HepG2 (cell line): Measurements from ENCODE around the gene SLC22A23. TPM values are rescaled to one million over a fixed set of nuclear protein-coding genes. Genes with fewer than 3 reads are reported as not detected.

Experiments
- EP300 ChIP-seq, 3 experiments: sonication (generic) in 1 of 3; formaldehyde crosslinking in 1 of 3; IDR thresholded peaks; 2 replicates each; pipeline versions ENCODE4 v1.5.1 to v1.6.1; 2011 to 2020; ENCODE audit warnings: low read depth in 2 of 3, low read length in 2 of 3, borderline replicate concordance in 1 of 3, improper control_type of control experiment in 1 of 3, mild to moderate bottlenecking in 1 of 3, missing genetic modification reagents in 1 of 3, moderate library complexity in 1 of 3
- FOXC1 ChIP-seq: sonication (generic); formaldehyde crosslinking; IDR thresholded peaks from 2 replicates; pipeline ENCODE4 v1.8.0; 2022; ENCODE audit warnings: mild to moderate bottlenecking, missing genetic modification reagents, borderline replicate concordance
- MYNN ChIP-seq: sonication (generic); formaldehyde crosslinking; IDR thresholded peaks from 2 replicates; pipeline ENCODE4 v1.4.0; 2020; ENCODE audit warnings: mild to moderate bottlenecking, low read depth, missing genetic modification reagents
- NFE2L2 ChIP-seq: fragments of 150-350 bp; IDR thresholded peaks from 2 replicates; pipeline ENCODE4 v1.6.1; 2014; ENCODE audit warnings: low read length
- RFXAP ChIP-seq: sonication (generic); formaldehyde crosslinking; IDR thresholded peaks from 2 replicates; pipeline ENCODE4 v1.4.0; 2020; ENCODE audit warnings: missing genetic modification reagents, borderline replicate concordance
- TAF1 ChIP-seq: sonication (generic); formaldehyde crosslinking; IDR thresholded peaks from 2 replicates; pipeline ENCODE4 v1.4.0; 2020; ENCODE audit warnings: missing genetic modification reagents
- ZFP36L1 ChIP-seq: sonication (generic); formaldehyde crosslinking; IDR thresholded peaks from 2 replicates; pipeline ENCODE4 v1.8.0; 2022; ENCODE audit warnings: mild to moderate bottlenecking, missing genetic modification reagents, moderate library complexity
- ZNF292 ChIP-seq: sonication (generic); formaldehyde crosslinking; IDR thresholded peaks from 2 replicates; pipeline ENCODE4 v1.8.1; 2022; ENCODE audit warnings: mild to moderate bottlenecking, low read depth, missing genetic modification reagents, borderline replicate concordance
- ZNF556 ChIP-seq: sonication (generic); formaldehyde crosslinking; IDR thresholded peaks from 2 replicates; pipeline ENCODE4 v1.4.0; 2020; ENCODE audit warnings: mild to moderate bottlenecking, missing genetic modification reagents, borderline replicate concordance
- ZNF737 ChIP-seq: sonication (generic); formaldehyde crosslinking; IDR thresholded peaks from 2 replicates; pipeline ENCODE4 v1.5.0; 2020; ENCODE audit warnings: missing genetic modification reagents, mild to moderate bottlenecking, borderline replicate concordance
- polyA plus RNA-seq, 8 experiments: library from polyadenylated mRNA; depleted of rRNA in 3 of 8; stranded (reverse) in 7 of 8; unstranded in 1 of 8; fragments of >200 nt; fragmentation: Illumina TruSeq in 4 of 8; extraction: Trizol in 4 of 8; gene quantifications; 2 replicates each; pipeline versions ENCODE4 v1.2.1 to v1.2.3, GENCODE V29; 2011 to 2016; ENCODE audit warnings: low read depth in 4 of 8, missing spikeins in 1 of 8, mixed read lengths in 1 of 8; ENCODE audit not compliant: insufficient read depth in 1 of 8
- total RNA-seq, 5 experiments: library from RNA; depleted of rRNA; stranded (reverse); fragments of >200 nt; fragmentation: Illumina TruSeq; extraction: Trizol; gene quantifications; 2 replicates each; pipeline ENCODE4 v1.2.3, GENCODE V29; 2016; ENCODE audit warnings: low read depth in 1 of 5
- TF ChIP-seq, protein P1 (sequence below): sonication (generic); formaldehyde crosslinking; IDR thresholded peaks from 2 replicates; pipeline ENCODE4 v1.4.0; 2020; ENCODE audit warnings: missing genetic modification reagents
- TF ChIP-seq, protein P2 (sequence below): sonication (generic); formaldehyde crosslinking; IDR thresholded peaks from 2 replicates; pipeline ENCODE4 v1.9.0; 2022; ENCODE audit warnings: low read depth, missing genetic modification reagents
- TF ChIP-seq, protein P3 (sequence below): sonication (generic); formaldehyde crosslinking; IDR thresholded peaks from 2 replicates; pipeline ENCODE4 v1.8.1; 2023; ENCODE audit warnings: mild to moderate bottlenecking, moderate library complexity, missing genetic modification reagents
- TF ChIP-seq, protein P4 (sequence below): sonication (generic); formaldehyde crosslinking; IDR thresholded peaks from 2 replicates; pipeline ENCODE4 v1.4.0; 2020; ENCODE audit warnings: missing genetic modification reagents
- TF ChIP-seq, protein P5 (sequence below): sonication (generic); formaldehyde crosslinking; IDR thresholded peaks from 2 replicates; pipeline ENCODE4 v1.8.0; 2022; ENCODE audit warnings: mild to moderate bottlenecking, missing genetic modification reagents, moderate library complexity
- TF ChIP-seq, protein P6 (sequence below): sonication (generic); formaldehyde crosslinking; IDR thresholded peaks from 2 replicates; pipeline ENCODE4 v1.8.0; 2022; ENCODE audit warnings: missing genetic modification reagents, low read depth, mild to moderate bottlenecking, borderline replicate concordance
- TF ChIP-seq, protein P7 (sequence below): sonication (generic); formaldehyde crosslinking; IDR thresholded peaks from 2 replicates; pipeline ENCODE4 v1.4.0; 2020; ENCODE audit warnings: missing genetic modification reagents

The SLC22A23 gene
- total and polyA plus RNA-seq, 2 of the 13 experiments (the other 11 are each of a cell fraction or from before 2014, with no cell fraction given): 11.8 to 17.5 TPM

DNA sequence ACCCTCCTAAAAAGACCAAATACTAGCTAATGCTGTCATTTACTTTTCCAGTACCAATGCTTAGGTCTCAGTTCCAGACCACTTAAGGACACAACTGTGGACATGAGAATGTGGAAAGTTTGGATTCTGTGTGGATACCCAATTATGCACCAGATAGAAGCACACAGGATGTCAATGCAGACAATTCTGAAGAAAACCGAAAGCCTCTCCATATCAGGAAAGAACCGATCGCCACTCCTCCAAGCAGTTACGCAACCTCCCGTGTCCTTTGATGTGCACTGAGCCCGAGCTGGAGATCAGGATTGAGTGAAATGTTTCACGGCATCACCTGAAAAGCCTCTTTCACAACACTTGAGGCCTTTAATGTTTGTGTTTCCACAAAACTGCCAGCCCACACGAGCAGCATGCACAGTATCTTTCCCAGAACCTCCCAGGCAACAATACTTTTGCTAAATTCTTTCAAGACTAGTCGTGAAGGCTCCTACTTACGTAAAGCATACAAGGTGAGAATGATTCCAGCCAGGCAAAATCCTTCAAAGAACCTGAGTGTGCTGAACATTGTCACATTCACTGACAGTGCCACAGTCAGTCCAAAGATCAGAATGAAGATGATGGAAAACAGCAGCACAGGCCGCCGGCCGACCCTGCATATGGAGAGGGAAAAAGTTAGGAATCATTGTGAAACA is 47.0 kb downstream of the SLC22A23 start (continued):
- peak; percentile 82 to 99; a peak in 3 of 4 replicates for TF ChIP-seq EP300 (IDR thresholded peaks at IDR 0.05; ENCODE audit: low read depth in 2 of 2, low read length in 2 of 2)
- peak; percentile 97 for TF ChIP-seq EP300 (CRISPR knock-in tag; IDR thresholded peaks at IDR 0.05; ENCODE audit: borderline replicate concordance)
- peak; percentile 90 for TF ChIP-seq RFXAP
- TF ChIP-seq, protein P1, sequence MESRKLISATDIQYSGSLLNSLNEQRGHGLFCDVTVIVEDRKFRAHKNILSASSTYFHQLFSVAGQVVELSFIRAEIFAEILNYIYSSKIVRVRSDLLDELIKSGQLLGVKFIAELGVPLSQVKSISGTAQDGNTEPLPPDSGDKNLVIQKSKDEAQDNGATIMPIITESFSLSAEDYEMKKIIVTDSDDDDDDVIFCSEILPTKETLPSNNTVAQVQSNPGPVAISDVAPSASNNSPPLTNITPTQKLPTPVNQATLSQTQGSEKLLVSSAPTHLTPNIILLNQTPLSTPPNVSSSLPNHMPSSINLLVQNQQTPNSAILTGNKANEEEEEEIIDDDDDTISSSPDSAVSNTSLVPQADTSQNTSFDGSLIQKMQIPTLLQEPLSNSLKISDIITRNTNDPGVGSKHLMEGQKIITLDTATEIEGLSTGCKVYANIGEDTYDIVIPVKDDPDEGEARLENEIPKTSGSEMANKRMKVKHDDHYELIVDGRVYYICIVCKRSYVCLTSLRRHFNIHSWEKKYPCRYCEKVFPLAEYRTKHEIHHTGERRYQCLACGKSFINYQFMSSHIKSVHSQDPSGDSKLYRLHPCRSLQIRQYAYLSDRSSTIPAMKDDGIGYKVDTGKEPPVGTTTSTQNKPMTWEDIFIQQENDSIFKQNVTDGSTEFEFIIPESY (CRISPR knock-in tag): peak; percentile 81
- TF ChIP-seq ZFP36L1 (CRISPR knock-in tag): peak; percentile 95
- TF ChIP-seq, protein P2, sequence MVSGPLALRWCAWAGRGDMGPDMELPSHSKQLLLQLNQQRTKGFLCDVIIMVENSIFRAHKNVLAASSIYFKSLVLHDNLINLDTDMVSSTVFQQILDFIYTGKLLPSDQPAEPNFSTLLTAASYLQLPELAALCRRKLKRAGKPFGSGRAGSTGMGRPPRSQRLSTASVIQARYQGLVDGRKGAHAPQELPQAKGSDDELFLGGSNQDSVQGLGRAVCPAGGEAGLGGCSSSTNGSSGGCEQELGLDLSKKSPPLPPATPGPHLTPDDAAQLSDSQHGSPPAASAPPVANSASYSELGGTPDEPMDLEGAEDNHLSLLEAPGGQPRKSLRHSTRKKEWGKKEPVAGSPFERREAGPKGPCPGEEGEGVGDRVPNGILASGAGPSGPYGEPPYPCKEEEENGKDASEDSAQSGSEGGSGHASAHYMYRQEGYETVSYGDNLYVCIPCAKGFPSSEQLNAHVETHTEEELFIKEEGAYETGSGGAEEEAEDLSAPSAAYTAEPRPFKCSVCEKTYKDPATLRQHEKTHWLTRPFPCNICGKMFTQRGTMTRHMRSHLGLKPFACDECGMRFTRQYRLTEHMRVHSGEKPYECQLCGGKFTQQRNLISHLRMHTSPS: peak; percentile 85; the same call in 1 of the 2 replicates
- TF ChIP-seq, protein P3, sequence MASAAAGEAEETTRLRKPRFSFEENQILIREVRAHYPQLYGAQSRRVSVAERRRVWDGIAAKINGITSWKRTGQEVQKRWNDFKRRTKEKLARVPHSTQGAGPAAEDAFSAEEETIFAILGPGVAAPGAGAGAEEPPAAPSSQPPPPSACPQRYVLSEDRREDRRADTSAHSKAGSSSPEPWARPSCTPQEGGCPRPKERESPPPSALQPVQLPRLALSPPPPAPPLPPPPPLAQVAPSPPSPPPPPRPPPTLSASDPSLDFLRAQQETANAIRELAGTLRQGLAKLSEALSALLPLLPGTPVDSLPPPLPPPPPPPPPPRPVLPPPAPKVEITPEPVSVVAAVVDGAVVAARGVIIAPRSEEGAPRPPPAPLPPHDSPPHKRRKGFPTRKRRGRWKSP (CRISPR knock-in tag): peak; percentile 88
- TF ChIP-seq ZNF737 (CRISPR knock-in tag): no peak; the same call in 1 of the 2 replicates
- 0 out of 2 replicates have a peak, but pooled peaks have one; percentile 8 for TF ChIP-seq NFE2L2
- TF ChIP-seq, protein P4, sequence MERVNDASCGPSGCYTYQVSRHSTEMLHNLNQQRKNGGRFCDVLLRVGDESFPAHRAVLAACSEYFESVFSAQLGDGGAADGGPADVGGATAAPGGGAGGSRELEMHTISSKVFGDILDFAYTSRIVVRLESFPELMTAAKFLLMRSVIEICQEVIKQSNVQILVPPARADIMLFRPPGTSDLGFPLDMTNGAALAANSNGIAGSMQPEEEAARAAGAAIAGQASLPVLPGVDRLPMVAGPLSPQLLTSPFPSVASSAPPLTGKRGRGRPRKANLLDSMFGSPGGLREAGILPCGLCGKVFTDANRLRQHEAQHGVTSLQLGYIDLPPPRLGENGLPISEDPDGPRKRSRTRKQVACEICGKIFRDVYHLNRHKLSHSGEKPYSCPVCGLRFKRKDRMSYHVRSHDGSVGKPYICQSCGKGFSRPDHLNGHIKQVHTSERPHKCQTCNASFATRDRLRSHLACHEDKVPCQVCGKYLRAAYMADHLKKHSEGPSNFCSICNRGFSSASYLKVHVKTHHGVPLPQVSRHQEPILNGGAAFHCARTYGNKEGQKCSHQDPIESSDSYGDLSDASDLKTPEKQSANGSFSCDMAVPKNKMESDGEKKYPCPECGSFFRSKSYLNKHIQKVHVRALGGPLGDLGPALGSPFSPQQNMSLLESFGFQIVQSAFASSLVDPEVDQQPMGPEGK (CRISPR knock-in tag): peak; percentile 94
- TF ChIP-seq, protein P5, sequence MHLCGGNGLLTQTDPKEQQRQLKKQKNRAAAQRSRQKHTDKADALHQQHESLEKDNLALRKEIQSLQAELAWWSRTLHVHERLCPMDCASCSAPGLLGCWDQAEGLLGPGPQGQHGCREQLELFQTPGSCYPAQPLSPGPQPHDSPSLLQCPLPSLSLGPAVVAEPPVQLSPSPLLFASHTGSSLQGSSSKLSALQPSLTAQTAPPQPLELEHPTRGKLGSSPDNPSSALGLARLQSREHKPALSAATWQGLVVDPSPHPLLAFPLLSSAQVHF (CRISPR knock-in tag): 0 out of 2 replicates have a peak, but pooled peaks have one; percentile 53
- TF ChIP-seq, protein P6, sequence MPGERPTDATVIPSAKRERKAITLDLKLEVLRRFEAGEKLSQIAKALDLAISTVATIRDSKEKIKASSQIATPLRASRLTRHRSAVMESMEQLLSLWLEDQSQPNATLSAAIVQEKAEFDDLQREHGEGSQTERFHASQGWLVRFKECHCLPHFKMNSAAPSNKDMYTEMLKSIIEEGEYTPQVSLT: no peak
- TF ChIP-seq ZNF292 (CRISPR knock-in tag): peak; percentile 95; the same call in 1 of the 2 replicates
- TF ChIP-seq, protein P7, sequence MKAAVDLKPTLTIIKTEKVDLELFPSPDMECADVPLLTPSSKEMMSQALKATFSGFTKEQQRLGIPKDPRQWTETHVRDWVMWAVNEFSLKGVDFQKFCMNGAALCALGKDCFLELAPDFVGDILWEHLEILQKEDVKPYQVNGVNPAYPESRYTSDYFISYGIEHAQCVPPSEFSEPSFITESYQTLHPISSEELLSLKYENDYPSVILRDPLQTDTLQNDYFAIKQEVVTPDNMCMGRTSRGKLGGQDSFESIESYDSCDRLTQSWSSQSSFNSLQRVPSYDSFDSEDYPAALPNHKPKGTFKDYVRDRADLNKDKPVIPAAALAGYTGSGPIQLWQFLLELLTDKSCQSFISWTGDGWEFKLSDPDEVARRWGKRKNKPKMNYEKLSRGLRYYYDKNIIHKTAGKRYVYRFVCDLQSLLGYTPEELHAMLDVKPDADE (CRISPR knock-in tag): no peak
- peak; percentile 82; the same call in 1 of the 2 replicates for TF ChIP-seq ZNF556 (CRISPR knock-in tag)
- TF ChIP-seq TAF1 (CRISPR knock-in tag): peak; percentile 69
- peak; percentile 93 for TF ChIP-seq FOXC1 (CRISPR knock-in tag)
- no peak for TF ChIP-seq MYNN (CRISPR knock-in tag)
